Measurements from ENCODE around the gene KAT2A.

- TF ChIP-seq CTCF (IDR thresholded peaks at IDR 0.05) (no peak), POLR2A (IDR thresholded peaks at IDR 0.05) (no peak)
Observed at GRCh38 chr17:42087042-42087701, 34.0 kb downstream of the KAT2A start.

Data from adrenal gland (tissue), 5 donors.